ENCODE results near the gene GJA5.

The GJA5 gene

GRCh38 chr1:147760481-147761260, at the start of gene GJA5:
GJA5 (minus strand) TSS chr1:147760602; CDS start chr1:147759238, 1,364 bp downstream.
- DNase-seq = no peak

DNA sequence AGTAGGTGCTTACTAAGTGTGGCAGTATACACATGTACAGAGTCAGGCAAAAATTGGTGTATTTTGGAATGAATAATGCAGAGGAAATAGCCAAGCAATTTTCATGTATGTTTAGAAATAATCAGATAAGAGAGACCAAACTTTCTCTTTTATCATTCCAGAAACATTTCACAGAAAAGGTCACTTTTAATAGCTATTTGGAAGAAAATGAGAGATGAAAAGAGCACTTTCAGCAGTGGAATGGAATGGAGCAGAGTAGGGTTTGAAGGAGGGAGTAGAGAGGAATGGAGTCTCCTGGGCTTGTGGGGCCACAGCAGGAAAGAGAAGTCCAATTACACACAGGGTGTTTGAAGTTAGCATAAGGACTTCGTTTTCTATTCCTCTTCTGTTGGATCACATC, 48.8 kb upstream of the GJA5 start:
- no peak for DNase-seq

DNA sequence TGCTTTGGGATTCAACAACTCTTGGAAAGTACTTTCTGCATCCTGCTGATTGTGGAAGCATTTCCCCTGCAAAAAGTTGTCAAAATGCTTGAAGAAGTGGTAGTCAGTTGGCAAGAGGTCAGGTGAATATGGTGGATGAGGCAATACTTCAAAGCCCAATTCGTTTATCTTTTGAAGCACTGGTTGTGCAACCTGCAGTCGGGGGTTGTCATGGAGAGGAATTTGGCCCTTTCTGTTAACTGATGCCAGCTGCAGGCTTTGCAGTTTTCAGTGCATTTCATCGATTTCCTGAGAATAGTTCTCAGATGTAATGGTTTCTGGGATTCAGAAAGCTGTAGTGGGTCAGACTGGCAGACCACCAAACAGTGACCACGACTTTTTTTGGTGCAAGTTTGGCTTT, 47.6 kb upstream of the GJA5 start:
- no peak for DNase-seq

DNA sequence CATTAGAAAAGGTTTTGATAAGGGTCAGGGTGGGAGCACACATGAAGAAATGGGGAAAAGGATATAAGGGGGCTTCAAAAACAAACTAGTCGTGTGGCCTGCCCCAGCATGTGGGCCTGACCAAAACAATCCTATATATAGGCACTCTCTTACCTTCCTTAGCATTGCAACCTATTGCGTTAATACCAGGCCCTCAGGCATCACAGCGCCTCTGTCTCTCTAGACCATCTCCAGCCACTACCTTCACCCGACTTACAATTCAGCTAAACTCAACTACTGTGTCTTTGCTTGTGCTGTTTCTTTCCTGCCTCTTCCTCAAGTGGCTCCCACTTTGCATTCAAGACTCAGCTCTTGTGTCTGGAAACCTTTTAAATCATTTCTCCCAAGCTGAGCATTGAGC, 47.0 kb upstream of the GJA5 start:
- no peak for DNase-seq

DNA sequence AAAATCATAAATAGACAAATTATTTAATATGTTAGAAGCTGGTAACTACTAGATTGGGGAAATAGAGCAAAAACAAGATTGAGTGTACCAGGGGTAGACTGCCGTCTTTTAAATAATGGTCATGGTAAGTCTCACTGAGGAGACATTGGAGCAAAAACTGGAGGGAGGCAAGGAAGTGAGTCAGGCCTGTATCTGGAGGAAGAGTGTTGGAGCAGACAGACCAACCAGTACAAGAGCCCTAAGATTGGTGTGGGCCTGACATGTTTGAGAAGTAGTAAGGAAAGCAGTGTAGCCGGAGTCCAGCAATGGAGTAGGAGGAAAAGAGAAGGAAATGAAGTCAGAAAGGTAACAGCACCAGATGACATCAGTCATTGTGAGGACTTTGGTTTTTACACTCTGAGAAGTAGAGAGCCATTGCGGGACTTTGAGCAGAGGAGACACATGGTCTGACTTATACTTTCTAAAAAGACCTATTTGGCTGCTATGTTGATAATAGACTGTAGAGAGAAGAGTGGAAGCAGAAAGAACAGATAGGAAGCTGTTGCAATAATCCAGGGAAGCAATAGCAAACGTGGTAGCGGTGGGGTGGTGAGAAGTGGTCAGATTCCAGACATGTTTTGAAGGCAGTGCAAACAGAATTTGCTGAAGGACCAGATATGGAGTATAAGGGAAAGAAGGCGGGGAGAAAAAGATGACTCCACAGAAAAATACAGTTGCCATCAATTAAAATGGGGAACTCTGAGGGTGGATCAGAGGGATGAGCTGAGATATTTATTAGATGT, 44.7 kb upstream of the GJA5 start:
- no peak for DNase-seq

- no peak for DNase-seq
These were observed 40.4 kb upstream of the GJA5 start for GRCh38 chr1:147800804-147801203.

GRCh38 chr1:147798731-147799130, 38.3 kb upstream of the GJA5 start:
- DNase-seq = no peak

GRCh38 chr1:147794570-147794969, 34.2 kb upstream of the GJA5 start:
- no peak for DNase-seq

GRCh38 chr1:147791876-147792275, 31.5 kb upstream of the GJA5 start:
- DNase-seq = no peak

DNA sequence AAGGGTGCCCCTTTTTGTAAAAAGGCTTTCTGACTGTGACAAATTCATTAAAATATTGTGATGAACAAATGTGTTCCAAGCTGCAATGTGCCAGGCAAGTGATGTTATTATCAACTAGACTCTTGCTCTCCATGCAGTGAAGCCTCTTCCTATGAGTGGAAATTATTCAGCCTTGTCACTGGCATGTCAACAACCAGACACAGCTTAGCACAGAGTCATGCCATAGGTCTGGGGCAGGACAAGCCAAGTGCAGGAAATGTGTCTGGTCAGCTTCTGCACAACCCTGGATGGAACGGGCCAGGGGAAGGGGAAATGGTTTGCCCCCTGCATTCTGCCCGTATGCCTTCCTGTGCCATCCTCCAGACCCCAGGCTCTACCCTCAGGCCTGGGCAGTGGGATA, 27.4 kb upstream of the GJA5 start:
- no peak for DNase-seq

- no peak for DNase-seq
These were observed 26.1 kb upstream of the GJA5 start for GRCh38 chr1:147786536-147786935.

DNA sequence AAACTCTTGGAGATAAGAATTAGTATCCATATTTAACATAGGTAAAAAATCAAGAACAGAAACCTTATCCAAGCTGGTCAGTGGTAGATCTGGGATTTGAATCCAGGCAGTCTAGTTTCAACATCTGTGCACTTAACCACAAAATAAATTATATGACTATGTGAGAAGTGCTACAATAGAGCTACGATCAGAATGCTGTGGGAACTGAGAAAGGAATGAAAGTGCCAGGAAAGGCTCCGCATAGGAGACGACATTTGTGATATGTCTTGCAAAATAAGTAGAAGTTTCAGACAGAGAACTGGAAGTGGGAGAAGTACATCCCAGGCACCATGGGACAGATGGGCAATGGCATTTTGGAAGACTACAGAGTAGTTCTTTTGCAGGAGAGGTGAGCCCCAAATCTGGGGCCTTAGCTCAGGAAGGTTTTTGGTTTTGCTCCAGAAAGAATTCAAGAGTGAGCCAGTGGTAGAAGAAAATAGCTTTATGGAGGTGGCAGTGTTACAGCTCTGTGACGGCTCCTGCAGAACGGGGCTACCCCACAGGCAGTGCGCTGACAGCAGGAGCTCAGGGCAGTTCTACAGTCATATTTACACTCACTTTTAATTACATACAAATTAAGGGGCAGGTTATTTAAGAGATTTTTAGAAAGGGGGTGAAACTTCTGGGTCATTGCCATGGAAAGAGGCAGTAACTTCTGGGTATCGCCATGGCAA, 25.5 kb upstream of the GJA5 start:
- DNase-seq = no peak

DNA sequence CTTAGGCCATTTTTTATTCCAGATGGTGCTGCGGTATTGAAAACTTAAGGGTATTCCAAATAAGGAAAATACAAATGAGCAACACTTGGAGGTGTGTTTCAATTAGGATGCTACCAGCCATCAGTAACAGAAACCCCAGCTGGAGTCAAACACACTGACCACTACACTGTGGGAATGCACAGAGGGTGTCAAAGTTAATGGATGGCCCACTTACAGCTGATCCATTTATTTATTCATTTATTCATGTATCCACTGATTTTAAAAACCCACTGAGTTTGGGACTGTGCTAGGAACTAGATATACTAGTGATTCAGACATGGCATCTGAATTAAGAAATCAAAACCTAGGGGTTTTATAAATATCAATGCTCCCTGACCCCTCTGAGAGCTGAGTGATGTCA, 24.5 kb upstream of the GJA5 start:
- no peak for DNase-seq

- DNase-seq = no peak
These were observed 20.7 kb upstream of the GJA5 start for GRCh38 chr1:147781056-147781471.

- DNase-seq = no peak
These were observed 17.3 kb upstream of the GJA5 start for GRCh38 chr1:147777694-147778093.

GRCh38 chr1:147773215-147773715, 12.9 kb upstream of the GJA5 start:
- DNase-seq = no peak

DNA sequence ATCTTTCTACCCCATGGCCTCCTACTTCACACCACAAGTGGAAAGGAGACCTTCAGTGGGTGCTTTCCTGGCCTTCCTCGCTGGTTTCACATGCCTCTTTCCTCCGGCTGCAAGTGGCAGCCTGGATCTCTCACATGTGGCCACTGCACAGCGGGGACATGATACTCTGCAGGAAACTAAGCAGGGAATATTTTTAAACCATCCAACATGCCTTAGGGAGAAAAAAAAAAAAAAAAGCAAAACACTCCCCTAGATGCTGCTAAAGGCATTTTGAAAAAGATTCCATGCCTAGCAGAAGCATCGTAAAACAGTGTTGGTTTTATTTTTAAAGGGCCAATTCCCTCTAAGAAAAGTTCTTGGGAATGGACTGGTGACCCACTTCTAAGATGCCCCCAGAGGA, 12.2 kb upstream of the GJA5 start:
- DNase-seq = no peak

- DNase-seq = no peak
These were observed 11.1 kb upstream of the GJA5 start for GRCh38 chr1:147771226-147772125.

DNA sequence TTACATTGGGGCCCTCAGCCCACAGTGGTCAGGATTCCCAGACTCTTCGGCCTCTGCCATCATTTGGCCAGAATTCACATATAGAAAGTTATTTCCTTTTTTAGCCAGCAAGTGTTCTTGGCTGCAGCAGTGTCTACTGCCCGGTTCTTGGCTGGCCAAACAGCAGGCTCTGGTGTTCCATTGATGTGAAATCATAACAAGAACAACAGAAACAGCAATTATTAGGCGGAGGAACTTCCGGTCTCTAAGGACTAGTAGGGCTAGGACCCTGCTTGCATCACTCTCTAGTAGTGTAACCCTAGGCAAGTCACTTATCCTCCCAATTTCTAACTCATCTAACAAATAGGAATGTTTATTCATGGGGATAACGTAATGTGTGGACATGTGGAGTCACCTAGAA, 8.7 kb upstream of the GJA5 start:
- no peak for DNase-seq

- DNase-seq = no peak
These were observed 8.2 kb upstream of the GJA5 start for GRCh38 chr1:147768582-147768981.

DNA sequence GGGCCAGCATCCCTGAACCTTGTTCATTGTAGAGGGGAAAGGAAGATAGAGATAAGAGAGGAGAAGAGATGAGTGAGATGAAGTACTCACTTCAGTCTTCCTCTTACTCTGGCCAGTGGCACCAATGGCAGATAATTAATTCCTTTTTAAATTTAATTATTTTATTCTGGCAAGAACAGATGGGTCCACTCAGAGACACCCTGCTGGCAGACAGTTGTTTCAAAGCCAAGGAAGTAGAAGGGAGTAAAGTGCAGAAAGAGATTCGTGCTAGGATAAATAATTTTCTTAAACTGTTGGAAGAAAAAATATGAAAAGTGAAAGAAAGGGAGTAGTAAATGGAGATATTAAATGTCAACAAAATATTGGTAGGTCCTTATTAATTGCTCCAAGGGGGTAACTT, 7.7 kb upstream of the GJA5 start:
- DNase-seq = no peak

DNA sequence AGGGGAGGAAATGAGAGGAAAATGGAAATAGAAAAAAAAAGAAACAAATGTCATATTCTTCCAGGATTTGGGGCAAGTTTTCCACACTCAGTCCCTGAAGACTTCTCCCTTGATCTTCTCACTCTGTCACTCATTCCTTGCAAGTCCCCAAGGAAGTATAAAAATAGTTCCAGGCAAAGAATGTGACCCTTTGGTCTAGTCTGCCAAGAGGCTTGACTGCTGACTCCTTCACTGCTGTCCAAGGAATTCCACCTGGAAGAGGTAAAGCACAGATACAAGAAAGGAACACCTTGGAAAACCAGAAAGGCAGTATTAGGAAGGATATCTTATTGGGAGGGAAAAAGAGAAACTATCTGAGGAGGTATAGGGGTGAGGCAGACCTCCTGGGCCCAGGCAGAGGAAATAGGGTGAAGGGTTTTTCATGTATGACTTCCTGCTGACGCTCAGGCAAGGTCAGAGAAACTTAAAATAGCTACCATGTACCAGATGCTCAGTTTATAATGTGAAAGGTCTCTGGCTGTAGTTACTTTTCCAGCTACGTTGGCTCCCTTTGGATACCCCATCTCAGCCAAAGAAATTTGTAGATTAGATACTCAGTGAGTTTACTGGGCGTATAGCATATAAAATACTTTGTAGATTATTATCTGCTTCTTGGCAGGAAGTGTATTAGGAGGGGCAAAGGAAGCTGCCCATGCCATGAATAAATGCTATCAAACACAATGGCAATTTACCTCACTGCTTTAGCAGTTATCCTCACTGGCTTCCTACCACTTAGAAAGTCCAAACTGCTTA, 2.0 kb upstream of the GJA5 start:
- DNase-seq = no peak
